ENCODE measurements around the gene AMIGO3.

DNA sequence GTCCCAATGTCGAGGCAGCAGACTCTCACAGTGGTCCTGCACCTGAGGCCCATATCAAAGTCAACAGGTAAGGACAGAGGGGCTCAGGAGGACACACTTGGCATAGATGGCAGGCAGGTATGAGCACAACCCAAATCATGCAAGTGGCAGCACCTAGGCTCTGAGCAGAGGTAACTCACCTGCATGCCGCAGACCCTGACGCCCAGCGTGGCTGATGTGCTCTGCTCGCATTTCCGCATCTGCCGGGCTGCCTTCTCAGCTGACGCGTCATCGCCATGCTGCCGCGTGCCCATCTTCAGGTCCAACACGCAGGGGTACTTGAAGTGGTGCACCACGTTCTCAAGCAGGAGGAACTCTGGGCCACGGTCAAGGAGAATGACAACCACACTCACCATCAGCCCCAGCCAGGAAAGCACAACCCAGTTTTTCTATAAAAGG lies 8.5 kb upstream of the AMIGO3 start:
- TF ChIP-seq, protein P1, sequence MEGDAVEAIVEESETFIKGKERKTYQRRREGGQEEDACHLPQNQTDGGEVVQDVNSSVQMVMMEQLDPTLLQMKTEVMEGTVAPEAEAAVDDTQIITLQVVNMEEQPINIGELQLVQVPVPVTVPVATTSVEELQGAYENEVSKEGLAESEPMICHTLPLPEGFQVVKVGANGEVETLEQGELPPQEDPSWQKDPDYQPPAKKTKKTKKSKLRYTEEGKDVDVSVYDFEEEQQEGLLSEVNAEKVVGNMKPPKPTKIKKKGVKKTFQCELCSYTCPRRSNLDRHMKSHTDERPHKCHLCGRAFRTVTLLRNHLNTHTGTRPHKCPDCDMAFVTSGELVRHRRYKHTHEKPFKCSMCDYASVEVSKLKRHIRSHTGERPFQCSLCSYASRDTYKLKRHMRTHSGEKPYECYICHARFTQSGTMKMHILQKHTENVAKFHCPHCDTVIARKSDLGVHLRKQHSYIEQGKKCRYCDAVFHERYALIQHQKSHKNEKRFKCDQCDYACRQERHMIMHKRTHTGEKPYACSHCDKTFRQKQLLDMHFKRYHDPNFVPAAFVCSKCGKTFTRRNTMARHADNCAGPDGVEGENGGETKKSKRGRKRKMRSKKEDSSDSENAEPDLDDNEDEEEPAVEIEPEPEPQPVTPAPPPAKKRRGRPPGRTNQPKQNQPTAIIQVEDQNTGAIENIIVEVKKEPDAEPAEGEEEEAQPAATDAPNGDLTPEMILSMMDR (IDR thresholded peaks at IDR 0.05) = no peak
- no peak for TF ChIP-seq EZH2 (IDR thresholded peaks at IDR 0.05)
- TF ChIP-seq EZH2phosphoT487 (IDR thresholded peaks at IDR 0.05) = no peak

All from neural progenitor cell (in vitro differentiated cells).